Lower leg skin (tissue), 3 donors: Measurements from ENCODE around the gene PRKAB2.

Experiments
- POLR2A ChIP-seq, 2 donors: fragments of 450-650 bp; IDR thresholded peaks; one replicate each; pipeline ENCODE4 v1.6.1; 2016 to 2017; ENCODE audit warnings: antibody characterized with exemption in 2 of 2, mild to moderate bottlenecking in 1 of 2, moderate library complexity in 1 of 2
- TF ChIP-seq, protein P1 (sequence below), 3 donors: fragments of 450-650 bp; IDR thresholded peaks; one replicate each; pipeline ENCODE4 v1.5.1; 2016; ENCODE audit warnings: antibody characterized with exemption in 3 of 3, mild to moderate bottlenecking in 3 of 3, moderate library complexity in 2 of 3

DNA sequence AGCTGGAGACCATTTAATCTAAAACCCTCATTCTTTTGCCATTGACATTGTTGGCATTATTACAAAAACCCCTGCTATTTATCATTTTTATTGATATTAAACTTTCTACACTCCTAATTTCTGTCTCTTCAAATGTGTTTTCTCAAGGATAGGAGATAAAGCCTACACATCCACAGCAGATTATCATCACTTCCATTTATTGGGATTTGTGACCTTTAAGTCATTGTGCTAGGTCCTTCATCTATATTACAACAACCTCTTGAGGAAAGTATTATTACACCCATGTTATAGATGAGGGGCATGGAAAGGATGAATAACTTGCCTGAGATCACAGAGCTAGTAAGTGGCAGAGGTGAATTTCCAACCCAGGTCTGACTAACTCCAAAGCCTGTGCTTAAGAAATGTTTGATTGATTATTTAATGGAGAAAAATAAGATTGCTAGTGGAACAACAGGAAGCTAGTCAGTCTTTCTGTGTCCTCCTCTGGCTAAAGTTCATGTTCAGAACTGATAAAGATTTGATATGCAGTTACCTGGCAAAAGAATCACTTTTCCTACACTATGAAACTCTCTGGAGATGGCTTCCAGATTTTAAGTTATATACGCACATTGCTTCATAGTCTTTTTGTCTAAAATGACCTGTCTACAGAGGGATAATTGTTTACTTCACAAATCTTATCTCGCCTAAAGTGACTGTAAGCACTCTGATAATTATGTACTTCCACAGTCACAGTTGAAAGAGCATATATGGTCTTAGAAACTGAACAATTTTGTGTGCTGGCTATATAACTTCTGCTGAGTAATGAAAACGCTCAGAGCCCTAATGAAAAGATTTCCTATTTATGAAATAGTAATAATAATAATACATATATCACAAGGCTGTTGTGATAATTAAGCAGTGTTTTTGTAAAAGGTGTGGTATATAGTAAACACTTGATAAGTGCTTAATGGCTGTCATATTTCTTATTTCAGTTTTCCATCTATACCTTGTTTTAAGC lies 37.9 kb upstream of the PRKAB2 start:
- TF ChIP-seq, protein P1, sequence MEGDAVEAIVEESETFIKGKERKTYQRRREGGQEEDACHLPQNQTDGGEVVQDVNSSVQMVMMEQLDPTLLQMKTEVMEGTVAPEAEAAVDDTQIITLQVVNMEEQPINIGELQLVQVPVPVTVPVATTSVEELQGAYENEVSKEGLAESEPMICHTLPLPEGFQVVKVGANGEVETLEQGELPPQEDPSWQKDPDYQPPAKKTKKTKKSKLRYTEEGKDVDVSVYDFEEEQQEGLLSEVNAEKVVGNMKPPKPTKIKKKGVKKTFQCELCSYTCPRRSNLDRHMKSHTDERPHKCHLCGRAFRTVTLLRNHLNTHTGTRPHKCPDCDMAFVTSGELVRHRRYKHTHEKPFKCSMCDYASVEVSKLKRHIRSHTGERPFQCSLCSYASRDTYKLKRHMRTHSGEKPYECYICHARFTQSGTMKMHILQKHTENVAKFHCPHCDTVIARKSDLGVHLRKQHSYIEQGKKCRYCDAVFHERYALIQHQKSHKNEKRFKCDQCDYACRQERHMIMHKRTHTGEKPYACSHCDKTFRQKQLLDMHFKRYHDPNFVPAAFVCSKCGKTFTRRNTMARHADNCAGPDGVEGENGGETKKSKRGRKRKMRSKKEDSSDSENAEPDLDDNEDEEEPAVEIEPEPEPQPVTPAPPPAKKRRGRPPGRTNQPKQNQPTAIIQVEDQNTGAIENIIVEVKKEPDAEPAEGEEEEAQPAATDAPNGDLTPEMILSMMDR (IDR thresholded peaks at IDR 0.05): no peak
- no peak for TF ChIP-seq POLR2A (IDR thresholded peaks at IDR 0.05)
